Activated CD8-positive, alpha-beta memory T cell treated with anti-CD3 and anti-CD28 coated beads, Interleukin-2, amount 10 ng/mL, durations not matched to agents 7 days and 5 days (primary cell): ENCODE measurements around the gene ATXN1. TPM values are rescaled to one million over a fixed set of nuclear protein-coding genes. Genes with fewer than 3 reads are reported as not detected.
"Not testable (repeated sequence)": the region's sequence is repeated elsewhere in the genome, so short reads cannot be mapped to it uniquely, and the experiment has no call there.

Experiments used
- ATAC-seq: fragments of 150-1000 bp; cut with Tn5 transposase; one replicate; pipeline ENCODE4 v1.10.0; 2021; ENCODE audit warnings: moderate library complexity
- CTCF ChIA-PET: fragments of 350-600 bp; sonication (Branson Sonifier 250); formaldehyde crosslinking; loops from one replicate; lab custom pipeline; 2021; ENCODE audit warnings: antibody characterized with exemption; lab: Charles Lee
- DNase-seq: peaks from one replicate; pipeline ENCODE4 v3.0.0-alpha.2; 2020
- H3K27ac Mint-ChIP-seq: one replicate; pipeline ENCODE4 v1.8.0; 2021; ENCODE audit warnings: mild to moderate bottlenecking, mixed read lengths
- H3K27me3 Mint-ChIP-seq: one replicate; pipeline ENCODE4 v1.8.0; 2021; ENCODE audit warnings: mixed read lengths
- H3K36me3 Mint-ChIP-seq: one replicate; pipeline ENCODE4 v1.8.0; 2021; ENCODE audit warnings: mild to moderate bottlenecking, mixed read lengths
- H3K4me1 Mint-ChIP-seq: one replicate; pipeline ENCODE4 v1.8.0; 2021; ENCODE audit warnings: mixed read lengths
- H3K4me3 Mint-ChIP-seq: one replicate; pipeline ENCODE4 v1.8.0; 2021; ENCODE audit warnings: mild to moderate bottlenecking, moderate library complexity, mixed read lengths
- H3K9me3 Mint-ChIP-seq: one replicate; pipeline ENCODE4 v1.8.0; 2022; ENCODE audit warnings: low read depth, mixed read lengths
- total RNA-seq, 2 experiments: library from RNA; stranded (reverse); gene quantifications; one replicate each; pipeline ENCODE4 v1.2.3, GENCODE V29; 2021

Gene ATXN1
- total RNA-seq, 2 experiments from 2014 or later: 84.6 to 117 TPM

DNA sequence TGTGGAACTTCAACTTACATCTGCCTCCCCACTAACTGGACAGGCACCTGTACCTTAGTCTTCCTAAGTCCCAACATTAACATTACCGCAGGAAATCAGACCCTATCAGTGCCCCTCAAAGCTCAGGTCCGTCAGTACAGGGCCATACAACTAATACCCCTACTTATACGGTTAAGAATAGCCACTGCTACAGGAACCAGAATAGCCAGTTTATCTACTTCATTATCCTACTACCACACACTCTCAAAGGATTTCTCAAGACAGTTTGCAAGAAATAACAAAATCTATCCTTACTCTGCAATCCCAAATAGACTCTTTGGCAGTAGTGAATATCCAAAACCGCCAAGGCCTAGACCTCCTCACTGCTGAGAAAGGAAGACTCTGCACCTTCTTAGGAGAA lies 298.0 kb downstream of the ATXN1 start:
- ATAC-seq, H3K4me3 Mint-ChIP-seq, H3K27ac Mint-ChIP-seq, CTCF ChIA-PET, H3K27me3 Mint-ChIP-seq, H3K9me3 Mint-ChIP-seq, DNase-seq: not testable (repeated sequence)
- peaks cover 22% of the 10 kb centered on the region for H3K4me1 Mint-ChIP-seq
- H3K36me3 Mint-ChIP-seq: peaks cover 50% of the 10 kb centered on the region

DNA sequence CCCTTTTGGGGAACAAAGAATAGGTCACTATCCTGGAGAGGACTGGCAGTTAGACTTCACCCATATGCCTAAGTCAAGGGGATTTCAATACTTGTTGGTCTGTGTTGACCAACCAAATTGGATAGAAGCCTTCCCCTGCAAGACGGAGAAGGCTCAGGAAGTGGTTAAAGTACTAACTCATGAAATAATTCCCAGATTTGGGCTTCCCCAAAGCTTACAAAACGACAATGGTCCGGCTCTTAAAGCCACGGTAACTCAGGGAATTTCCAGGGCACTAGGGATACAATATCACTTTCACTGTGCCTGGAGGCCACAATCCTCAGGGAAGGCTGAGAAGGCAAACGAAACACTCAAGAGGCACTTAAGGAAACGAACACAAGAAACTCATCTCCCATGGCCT lies 299.8 kb downstream of the ATXN1 start:
- ATAC-seq: no peak
- H3K4me3 Mint-ChIP-seq: no peak overlapping the region
- no peaks in the 10 kb centered on the region for H3K27me3 Mint-ChIP-seq
- no peak for DNase-seq
- CTCF ChIA-PET: no interaction called here
- H3K36me3 Mint-ChIP-seq: peaks cover 55% of the 10 kb centered on the region
- H3K27ac Mint-ChIP-seq: no peak overlapping the region
- peaks cover 11% of the 10 kb centered on the region for H3K4me1 Mint-ChIP-seq
- H3K9me3 Mint-ChIP-seq: peaks cover 4% of the 10 kb centered on the region

DNA sequence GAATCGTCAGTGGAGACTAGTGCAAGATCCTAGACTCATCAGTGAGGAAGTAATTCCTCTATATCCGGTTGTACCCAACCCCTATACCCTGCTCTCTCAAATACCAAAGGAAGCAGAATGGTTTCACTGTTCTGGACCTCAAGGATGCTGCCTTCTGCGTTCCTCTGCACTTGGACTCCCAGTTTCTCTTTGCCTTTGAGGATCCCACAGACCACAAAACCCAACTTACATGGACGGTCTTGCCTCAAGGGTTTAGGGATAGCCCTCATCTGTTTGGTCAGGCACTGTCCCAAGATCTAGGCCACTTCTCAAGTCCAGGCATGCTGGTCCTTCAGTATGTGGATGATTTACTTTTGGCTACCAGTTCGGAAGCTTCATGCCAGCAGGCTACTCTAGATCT lies 301.8 kb downstream of the ATXN1 start:
- H3K4me3 Mint-ChIP-seq, H3K27ac Mint-ChIP-seq, CTCF ChIA-PET, H3K4me1 Mint-ChIP-seq, H3K9me3 Mint-ChIP-seq, DNase-seq, ATAC-seq, H3K27me3 Mint-ChIP-seq: not testable (repeated sequence)
- H3K36me3 Mint-ChIP-seq: peaks cover 57% of the 10 kb centered on the region

DNA sequence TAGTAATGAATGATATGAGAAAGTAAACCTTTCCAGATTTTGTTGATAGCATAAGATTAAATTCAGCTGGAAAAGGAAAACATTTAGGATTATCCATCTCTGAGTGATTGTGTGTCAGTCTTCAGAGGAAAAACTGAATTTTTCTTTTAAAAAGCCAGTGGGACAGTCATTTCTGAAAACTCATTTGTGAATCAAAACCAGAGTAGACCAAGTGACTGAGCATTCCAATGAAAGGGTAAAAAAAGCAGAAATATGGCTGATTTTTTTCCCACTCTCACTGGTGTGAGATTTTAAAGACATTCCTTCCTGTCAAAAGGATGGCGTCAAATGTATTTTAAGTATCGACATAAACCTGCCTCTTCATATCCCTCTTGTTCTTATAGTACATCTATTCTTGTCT lies 308.9 kb downstream of the ATXN1 start:
- Mint-ChIP-seq H3K9me3 (no peaks in the 10 kb centered on the region), H3K4me1 (peaks cover 24% of the 10 kb centered on the region), H3K27ac (no peak overlapping the region), H3K27me3 (no peaks in the 10 kb centered on the region), H3K4me3 (no peak overlapping the region), H3K36me3 (peaks cover 28% of the 10 kb centered on the region)
- DNase-seq (no peak), ATAC-seq (no peak)
- CTCF ChIA-PET: no interaction called here

DNA sequence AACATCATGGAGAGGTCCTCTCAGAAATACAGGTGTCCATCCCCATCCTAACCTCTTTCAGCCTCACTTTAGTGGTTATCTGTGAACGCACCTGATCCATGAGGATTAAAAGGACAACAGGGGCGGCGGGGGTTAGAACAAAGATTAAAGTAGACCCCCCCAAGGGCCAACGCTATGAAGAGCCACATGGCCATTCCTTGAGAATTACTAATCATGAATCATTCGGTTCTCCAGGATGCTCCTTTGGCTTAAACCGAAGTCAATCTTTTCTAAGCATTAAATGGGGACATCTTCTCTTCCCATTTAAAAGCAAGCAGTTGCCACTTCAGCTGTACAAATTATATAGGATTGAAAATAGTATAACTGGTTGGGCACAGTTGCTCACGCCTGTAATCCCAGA lies 310.4 kb downstream of the ATXN1 start:
- Mint-ChIP-seq H3K4me1 (peaks cover 30% of the 10 kb centered on the region), H3K36me3 (peaks cover 19% of the 10 kb centered on the region), H3K27ac (no peak overlapping the region), H3K9me3 (no peaks in the 10 kb centered on the region), H3K4me3 (no peak overlapping the region), H3K27me3 (no peaks in the 10 kb centered on the region)
- no peak for DNase-seq
- ATAC-seq: no peak
- CTCF ChIA-PET: no interaction called here

DNA sequence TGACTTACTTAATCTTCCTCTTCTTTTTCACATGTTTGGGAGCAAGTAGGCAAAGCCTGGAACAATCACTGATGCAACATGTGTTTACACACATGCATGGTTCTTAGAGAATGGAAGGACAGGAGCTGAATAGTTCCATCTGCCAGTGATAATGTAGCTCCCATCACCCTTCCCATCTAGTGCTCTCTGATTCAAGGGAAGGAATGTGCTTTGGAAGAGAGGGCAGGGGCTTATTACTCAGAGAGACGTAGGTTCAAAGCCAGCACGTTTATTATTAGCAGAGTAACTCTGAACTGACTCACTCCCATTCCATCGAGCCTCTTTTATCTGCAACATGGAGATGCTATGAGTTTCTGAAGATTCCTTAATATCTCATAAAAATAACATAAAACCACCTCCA lies 311.0 kb downstream of the ATXN1 start:
- CTCF ChIA-PET: no interaction called here
- DNase-seq: no peak
- H3K36me3 Mint-ChIP-seq: peaks cover 15% of the 10 kb centered on the region
- no peak overlapping the region for H3K4me3 Mint-ChIP-seq
- H3K4me1 Mint-ChIP-seq: peaks cover 28% of the 10 kb centered on the region
- H3K9me3 Mint-ChIP-seq: no peaks in the 10 kb centered on the region
- ATAC-seq: no peak
- no peak overlapping the region for H3K27ac Mint-ChIP-seq
- H3K27me3 Mint-ChIP-seq: no peaks in the 10 kb centered on the region

DNA sequence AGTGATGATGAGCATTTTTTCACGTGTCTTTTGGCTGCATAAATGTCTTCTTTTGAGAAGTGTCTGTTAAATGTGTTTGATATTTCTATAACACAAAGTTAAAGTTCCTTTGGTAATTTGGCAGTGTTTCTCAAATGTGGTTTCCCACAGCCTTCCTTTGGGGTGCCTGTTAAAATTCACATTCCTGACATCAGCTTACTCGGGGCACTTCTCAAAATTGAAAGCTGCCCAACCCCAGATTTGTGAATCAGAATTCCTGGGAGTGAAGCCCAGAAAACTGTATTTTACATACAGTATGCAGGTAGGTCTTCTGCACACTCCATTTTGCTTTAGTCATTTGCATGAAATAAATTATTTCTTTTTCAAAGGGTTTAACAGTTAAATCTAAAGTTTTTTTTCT lies 315.0 kb downstream of the ATXN1 start:
- no peak overlapping the region for H3K4me3 Mint-ChIP-seq
- CTCF ChIA-PET: interaction anchor here (1.5 kb wide), 1 partner anchor 25 kb away, joined by 3 read pairs; no protein-coding TSS in a partner anchor
- DNase-seq (no peak), ATAC-seq (no peak)
- no peaks in the 10 kb centered on the region for H3K27me3 Mint-ChIP-seq
- H3K27ac Mint-ChIP-seq: peak overlapping the region; percentile 28
- H3K4me1 Mint-ChIP-seq: peaks cover 28% of the 10 kb centered on the region
- peaks cover 26% of the 10 kb centered on the region for H3K36me3 Mint-ChIP-seq
- H3K9me3 Mint-ChIP-seq: no peaks in the 10 kb centered on the region

GRCh38 chr6:16442031-16442430 lies 319.2 kb downstream of the ATXN1 start:
- Mint-ChIP-seq H3K27ac (no peak overlapping the region), H3K36me3 (peaks cover 36% of the 10 kb centered on the region)
- CTCF ChIA-PET: interaction anchor here (1.5 kb wide), 1 partner anchor 9 kb away, joined by 3 read pairs; no protein-coding TSS in a partner anchor

GRCh38 chr6:16441262-16441661 lies 320.0 kb downstream of the ATXN1 start:
- Mint-ChIP-seq H3K27me3 (no peaks in the 10 kb centered on the region), H3K9me3 (no peaks in the 10 kb centered on the region), H3K4me3 (no peak overlapping the region), H3K4me1 (peaks cover 62% of the 10 kb centered on the region), H3K36me3 (peaks cover 42% of the 10 kb centered on the region), H3K27ac (no peak overlapping the region)
- DNase-seq: no peak
- CTCF ChIA-PET: interaction anchor here (1.5 kb wide), 1 partner anchor 8 kb away, joined by 3 read pairs; no protein-coding TSS in a partner anchor
- no peak for ATAC-seq

More at GRCh38 chr6:16442031-16442430, 319.2 kb downstream of the ATXN1 start:
- Mint-ChIP-seq H3K4me1 (peaks cover 58% of the 10 kb centered on the region), H3K27me3 (no peaks in the 10 kb centered on the region), H3K4me3 (no peak overlapping the region), H3K9me3 (no peaks in the 10 kb centered on the region)
- no peak for ATAC-seq
- no peak for DNase-seq

DNA sequence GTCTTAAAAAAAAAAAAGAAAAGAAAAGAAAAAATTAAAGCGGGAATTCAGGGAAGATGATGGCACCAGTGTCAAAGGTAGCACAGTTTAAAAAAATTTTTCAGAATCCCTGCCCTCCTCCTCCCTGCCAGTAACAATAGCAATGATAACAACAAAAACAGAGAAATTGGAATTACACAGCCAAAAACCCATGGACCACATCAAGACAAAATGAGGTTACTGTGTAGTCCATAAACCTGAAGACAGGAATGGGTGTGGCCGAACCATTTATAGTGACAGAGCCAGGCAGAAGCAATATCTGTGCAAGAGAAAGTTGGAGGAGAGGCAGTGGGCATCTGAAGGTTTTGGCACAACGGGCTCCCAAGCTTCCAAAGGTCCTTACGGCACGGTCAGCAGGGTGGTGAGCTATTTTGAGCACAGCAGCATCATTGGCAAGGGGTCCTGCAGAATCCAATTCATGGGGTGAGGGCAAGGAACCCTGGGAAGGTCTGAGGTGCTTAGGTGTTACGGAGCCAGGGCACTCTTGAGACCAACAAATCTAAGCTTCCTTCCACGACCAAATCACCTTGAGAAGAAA lies 320.5 kb downstream of the ATXN1 start:
- Mint-ChIP-seq H3K36me3 (peaks cover 42% of the 10 kb centered on the region), H3K27me3 (no peaks in the 10 kb centered on the region), H3K9me3 (no peaks in the 10 kb centered on the region), H3K4me1 (peaks cover 64% of the 10 kb centered on the region), H3K4me3 (no peak overlapping the region), H3K27ac (peak overlapping the region; percentile 62)
- CTCF ChIA-PET: no interaction called here
- ATAC-seq (no peak), DNase-seq (no peak)

- H3K4me1 Mint-ChIP-seq: peaks cover 75% of the 10 kb centered on the region
- CTCF ChIA-PET: interaction anchor here (0.7 to 3.6 kb wide), 12 partner anchors 16 to 324 kb away, joined by 3 to 23 read pairs (median 4); partner anchors contain the start of gene ATXN1
- peaks cover 45% of the 10 kb centered on the region for H3K36me3 Mint-ChIP-seq
- H3K4me3 Mint-ChIP-seq: peak overlapping the region; percentile 91
- ATAC-seq: peak; percentile 29
- DNase-seq: peak; percentile 61
- no peaks in the 10 kb centered on the region for H3K27me3 Mint-ChIP-seq
- peak overlapping the region; percentile 89 for H3K27ac Mint-ChIP-seq
- H3K9me3 Mint-ChIP-seq: no peaks in the 10 kb centered on the region
These were observed 322.3 kb downstream of the ATXN1 start for GRCh38 chr6:16438718-16439591.

GRCh38 chr6:16437984-16438383 lies 323.3 kb downstream of the ATXN1 start:
- peak overlapping the region; percentile 94 for H3K27ac Mint-ChIP-seq
- H3K4me3 Mint-ChIP-seq: peak overlapping the region; percentile 91
- CTCF ChIA-PET: interaction anchor here (0.9 to 3.6 kb wide), 12 partner anchors 10 to 333 kb away, joined by 3 to 23 read pairs (median 4); partner anchors contain the start of gene ATXN1
- peak; percentile 60 for ATAC-seq
- no peaks in the 10 kb centered on the region for H3K9me3 Mint-ChIP-seq
- no peaks in the 10 kb centered on the region for H3K27me3 Mint-ChIP-seq
- H3K36me3 Mint-ChIP-seq: peaks cover 45% of the 10 kb centered on the region
- peak; percentile 72 for DNase-seq
- H3K4me1 Mint-ChIP-seq: peaks cover 78% of the 10 kb centered on the region

- Mint-ChIP-seq H3K4me3 (peak overlapping the region; percentile 91), H3K27ac (peak overlapping the region; percentile 94), H3K27me3 (no peaks in the 10 kb centered on the region), H3K9me3 (no peaks in the 10 kb centered on the region), H3K36me3 (peaks cover 40% of the 10 kb centered on the region), H3K4me1 (peaks cover 83% of the 10 kb centered on the region)
- DNase-seq: peak; percentile 58
- CTCF ChIA-PET: interaction anchor here (0.9 to 3.6 kb wide), 14 partner anchors 9 to 334 kb away, joined by 3 to 23 read pairs (median 4); partner anchors contain the start of gene ATXN1
- ATAC-seq: peak; percentile 32
These were observed 324.2 kb downstream of the ATXN1 start for GRCh38 chr6:16437095-16437494.
